ENCODE measurements around the gene C2CD3. TPM values are rescaled to one million over a fixed set of nuclear protein-coding genes. Genes with fewer than 3 reads are reported as not detected.

The C2CD3 gene
- total RNA-seq, 1 donor from 2014 or later = 53.7 TPM

DNA sequence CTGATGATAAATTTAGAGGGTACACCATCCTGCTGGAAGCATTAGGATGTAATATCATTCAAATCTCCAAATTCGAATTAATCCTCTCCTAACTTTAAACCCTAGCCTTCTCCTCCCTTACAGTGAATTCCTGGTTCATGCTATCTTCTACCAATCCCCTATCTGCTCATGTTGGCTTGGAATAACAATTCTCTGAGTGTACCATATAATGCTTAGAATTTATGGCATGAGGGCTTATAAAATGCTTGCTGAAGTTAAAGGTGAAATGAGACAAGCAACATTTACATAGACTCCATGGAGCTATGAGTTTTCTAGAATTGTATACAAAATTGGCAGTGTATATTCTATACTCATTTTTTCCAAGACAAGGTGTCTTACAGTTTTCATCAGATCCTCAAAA is 79.3 kb downstream of the C2CD3 start:
- Histone ChIP-seq H4K20me1 (ENCODE audit: insufficient read depth, low read length) (no peaks in the 10 kb centered on the region), H3K27me3 (ENCODE audit: insufficient read depth, low read length) (no peaks in the 10 kb centered on the region), H3K9me3 (ENCODE audit: insufficient read depth, low read depth, low read length) (no peaks in the 10 kb centered on the region), H3K27ac (ENCODE audit: low read depth, low read length) (no peak overlapping the region), H3K36me3 (ENCODE audit: insufficient read depth, low read length) (peaks cover 30% of the 10 kb centered on the region), H3K4me1 (ENCODE audit: insufficient read depth, low read length) (no peaks in the 10 kb centered on the region), H2AFZ (ENCODE audit: low read depth, low read length) (no peak overlapping the region), H3K4me2 (ENCODE audit: low read length) (no peak overlapping the region), H3K4me3 (ENCODE audit: insufficient read depth, low read depth, low read length) (no peak overlapping the region), H3K9ac (ENCODE audit: low read length) (no peak overlapping the region), H3K79me2 (ENCODE audit: insufficient read depth, low read length) (no peaks in the 10 kb centered on the region)
- no peak overlapping the region for H3K4me3 Mint-ChIP-seq (ENCODE audit: unreplicated experiment)
- H3K36me3 Mint-ChIP-seq (ENCODE audit: low read depth, unreplicated experiment) = peaks cover 6% of the 10 kb centered on the region
- no peaks in the 10 kb centered on the region for H3K4me1 Mint-ChIP-seq (ENCODE audit: low read depth, unreplicated experiment)
- no peak overlapping the region for H3K27ac Mint-ChIP-seq (ENCODE audit: unreplicated experiment)
- H3K9me3 Mint-ChIP-seq (ENCODE audit: unreplicated experiment) = no peaks in the 10 kb centered on the region
- FAIRE-seq (no peak), DNase-seq (ENCODE audit: low read depth) (no peak)
- TF ChIP-seq EZH2 (IDR thresholded peaks at IDR 0.05; ENCODE audit: insufficient read depth, low read length) = no peak
- TF ChIP-seq CTCF (IDR thresholded peaks at IDR 0.05; ENCODE audit: insufficient read depth, low read depth, low read length) = no peak
- no peaks in the 10 kb centered on the region for H3K27me3 Mint-ChIP-seq (ENCODE audit: low read depth, unreplicated experiment)

GRCh38 chr11:74090701-74091100 is 80.1 kb downstream of the C2CD3 start:
- Mint-ChIP-seq H3K27ac (ENCODE audit: unreplicated experiment) (no peak overlapping the region), H3K27me3 (ENCODE audit: low read depth, unreplicated experiment) (no peaks in the 10 kb centered on the region), H3K4me1 (ENCODE audit: low read depth, unreplicated experiment) (peaks cover 5% of the 10 kb centered on the region), H3K9me3 (ENCODE audit: unreplicated experiment) (no peaks in the 10 kb centered on the region), H3K4me3 (ENCODE audit: unreplicated experiment) (no peak overlapping the region), H3K36me3 (ENCODE audit: low read depth, unreplicated experiment) (peaks cover 6% of the 10 kb centered on the region)
- FAIRE-seq = no peak
- H3K9ac ChIP-seq (ENCODE audit: low read length) = no peak overlapping the region
- H3K9me3 ChIP-seq (ENCODE audit: insufficient read depth, low read depth, low read length) = no peaks in the 10 kb centered on the region
- H3K4me3 ChIP-seq (ENCODE audit: insufficient read depth, low read depth, low read length) = no peak overlapping the region
- H2AFZ ChIP-seq (ENCODE audit: low read depth, low read length) = no peak overlapping the region
- TF ChIP-seq EZH2 (IDR thresholded peaks at IDR 0.05; ENCODE audit: insufficient read depth, low read length) (no peak), CTCF (IDR thresholded peaks at IDR 0.05; ENCODE audit: insufficient read depth, low read depth, low read length) (no peak)
- no peaks in the 10 kb centered on the region for H3K27me3 ChIP-seq (ENCODE audit: insufficient read depth, low read length)
- H3K4me2 ChIP-seq (ENCODE audit: low read length) = no peak overlapping the region
- no peak overlapping the region for H3K27ac ChIP-seq (ENCODE audit: low read depth, low read length)
- H3K4me1 ChIP-seq (ENCODE audit: insufficient read depth, low read length) = no peaks in the 10 kb centered on the region
- no peaks in the 10 kb centered on the region for H3K79me2 ChIP-seq (ENCODE audit: insufficient read depth, low read length)
- H4K20me1 ChIP-seq (ENCODE audit: insufficient read depth, low read length) = no peaks in the 10 kb centered on the region
- peaks cover 35% of the 10 kb centered on the region for H3K36me3 ChIP-seq (ENCODE audit: insufficient read depth, low read length)
- DNase-seq (ENCODE audit: low read depth) = peak; percentile 10

- H3K4me3 ChIP-seq (ENCODE audit: insufficient read depth, low read depth, low read length) = no peak overlapping the region
- Mint-ChIP-seq H3K4me1 (ENCODE audit: low read depth, unreplicated experiment) (peaks cover 15% of the 10 kb centered on the region), H3K9me3 (ENCODE audit: unreplicated experiment) (peaks cover 2% of the 10 kb centered on the region), H3K36me3 (ENCODE audit: low read depth, unreplicated experiment) (peaks cover 29% of the 10 kb centered on the region), H3K27ac (ENCODE audit: unreplicated experiment) (no peak overlapping the region), H3K27me3 (ENCODE audit: low read depth, unreplicated experiment) (no peaks in the 10 kb centered on the region), H3K4me3 (ENCODE audit: unreplicated experiment) (no peak overlapping the region)
- no peak for FAIRE-seq
- no peaks in the 10 kb centered on the region for H3K27me3 ChIP-seq (ENCODE audit: insufficient read depth, low read length)
- no peak overlapping the region for H2AFZ ChIP-seq (ENCODE audit: low read depth, low read length)
- no peaks in the 10 kb centered on the region for H4K20me1 ChIP-seq (ENCODE audit: insufficient read depth, low read length)
- peaks cover 15% of the 10 kb centered on the region for H3K36me3 ChIP-seq (ENCODE audit: insufficient read depth, low read length)
- H3K9ac ChIP-seq (ENCODE audit: low read length) = no peak overlapping the region
- no peak for TF ChIP-seq EZH2 (IDR thresholded peaks at IDR 0.05; ENCODE audit: insufficient read depth, low read length)
- TF ChIP-seq CTCF (IDR thresholded peaks at IDR 0.05; ENCODE audit: insufficient read depth, low read depth, low read length) = no peak
- no peaks in the 10 kb centered on the region for H3K4me1 ChIP-seq (ENCODE audit: insufficient read depth, low read length)
- H3K4me2 ChIP-seq (ENCODE audit: low read length) = no peak overlapping the region
- H3K27ac ChIP-seq (ENCODE audit: low read depth, low read length) = no peak overlapping the region
- no peaks in the 10 kb centered on the region for H3K9me3 ChIP-seq (ENCODE audit: insufficient read depth, low read depth, low read length)
- peak; percentile 23 for DNase-seq (ENCODE audit: low read depth)
- no peaks in the 10 kb centered on the region for H3K79me2 ChIP-seq (ENCODE audit: insufficient read depth, low read length)
Measured at GRCh38 chr11:74086242-74086884, 84.4 kb downstream of the C2CD3 start.

All from astrocyte (in vitro differentiated cells and primary cell).